HCT116 (cell line): ENCODE results near the gene ADGRG6. TPM values are rescaled to one million over a fixed set of nuclear protein-coding genes. Genes with fewer than 3 reads are reported as not detected.

Source experiments
- ATAC-seq: fragments of 200-7000 bp; cut with Tn5 transposase; 2 replicates; pipeline ENCODE4 v1.9.1; 2020; ENCODE audit warnings: mild to moderate bottlenecking, moderate library complexity
- BruUV-seq: library from RNA; stranded (reverse); fragments of 400-500 nt; replicated peaks from 2 replicates; lab custom pipeline; 2021; lab: Mats Ljungman, UMichigan
- CTCF ChIA-PET: fragments of 300-600 bp; sonication (Branson Sonifier 250); formaldehyde crosslinking; loops from one replicate; lab custom pipeline; 2021; ENCODE audit warnings: antibody characterized with exemption; lab: Charles Lee
- POLR2A ChIA-PET: fragments of 300-600, 350-600 bp; sonication (Branson Sonifier 250); formaldehyde crosslinking; loops from one replicate; lab custom pipeline; 2021; ENCODE audit warnings: antibody characterized with exemption; lab: Charles Lee
- RAD21 ChIA-PET, 2 experiments: fragments of 300-600 bp; sonication (Branson Sonifier 250); formaldehyde crosslinking; loops; one replicate each; lab custom pipeline; 2023; ENCODE audit warnings: low total read pairs in 2 of 2; ENCODE audit not compliant: uncharacterized antibody in 2 of 2, unreplicated experiment in 2 of 2, low non-redundant PET in 1 of 2; lab: Charles Lee
- DNase-seq: peaks from one replicate; pipeline ENCODE4 v3.0.0-alpha.2; 2010; ENCODE audit warnings: low read depth, low spot score
- H2AFZ ChIP-seq: fragments of 200-600 bp; shearing (Covaris generic), sonication (generic); 2 replicates; pipeline ENCODE4 v1.6.1; 2017; ENCODE audit warnings: low read depth, mixed run types, mixed read lengths, antibody characterized with exemption, low read length; ENCODE audit not compliant: poor library complexity, severe bottlenecking
- H3K27ac ChIP-seq: 2 replicates; pipeline ENCODE4 v1.5.1; 2012; ENCODE audit warnings: low read depth, low read length
- H3K27me3 ChIP-seq: fragments of 200-600 bp; sonication (generic); 2 replicates; pipeline ENCODE4 v1.6.1; 2016; ENCODE audit warnings: mixed run types, low read length, mixed read lengths; ENCODE audit not compliant: insufficient read depth
- H3K36me3 ChIP-seq, 2 experiments: fragments of 200-500 bp in 1 of 2; fragments of 200-600 bp in 1 of 2; sonication (Bioruptor generic) in 1 of 2; sonication (generic) in 1 of 2; 2 replicates each; pipeline versions ENCODE4 v1.5.1 to v1.6.1; 2014 to 2016; ENCODE audit warnings: low read length in 2 of 2, inconsistent platforms in 1 of 2, mixed read lengths in 1 of 2, mixed run types in 1 of 2; ENCODE audit not compliant: insufficient read depth in 2 of 2, control insufficient read depth in 1 of 2
- H3K4me1 ChIP-seq, 2 experiments: fragments of 200-600 bp in 1 of 2; sonication (generic) in 1 of 2; 2 replicates each; pipeline versions ENCODE4 v1.5.1 to v1.6.1; 2012 to 2017; ENCODE audit warnings: low read length in 2 of 2, inconsistent platforms in 1 of 2, mild to moderate bottlenecking in 1 of 2, mixed read lengths in 1 of 2, mixed run types in 1 of 2, moderate library complexity in 1 of 2; ENCODE audit not compliant: insufficient read depth in 2 of 2, control insufficient read depth in 1 of 2
- H3K4me2 ChIP-seq: fragments of 200-600 bp; sonication (generic); 2 replicates; pipeline ENCODE4 v1.6.1; 2017; ENCODE audit warnings: mixed run types, low read length, mixed read lengths
- H3K4me3 ChIP-seq, 2 experiments: fragments of 200-600 bp in 1 of 2; sonication (generic) in 1 of 2; replicated peaks in 1 of 2; 2 replicates each; pipeline ENCODE4 v1.5.1; 2011 to 2016; ENCODE audit warnings: low read length in 2 of 2, control low read depth in 1 of 2, low read depth in 1 of 2, mild to moderate bottlenecking in 1 of 2, mixed read lengths in 1 of 2, mixed run types in 1 of 2
- H3K79me2 ChIP-seq: fragments of 200-600 bp; sonication (generic); 2 replicates; pipeline ENCODE4 v1.6.1; 2017; ENCODE audit warnings: mild to moderate bottlenecking, mixed run types, low read length, moderate library complexity, mixed read lengths; ENCODE audit not compliant: insufficient read depth
- H3K9ac ChIP-seq: fragments of 200-600 bp; sonication (generic); 2 replicates; pipeline ENCODE4 v1.6.1; 2016; ENCODE audit warnings: low read length, mixed read lengths
- H3K9me2 ChIP-seq: fragments of 200-600 bp; sonication (generic), shearing (Covaris generic); 2 replicates; pipeline ENCODE4 v1.6.1; 2017; ENCODE audit warnings: mixed run types, mild to moderate bottlenecking, moderate library complexity; ENCODE audit not compliant: insufficient read depth
- H3K9me3 ChIP-seq, 2 experiments: fragments of 200-500 bp in 1 of 2; fragments of 200-600 bp in 1 of 2; sonication (Bioruptor generic) in 1 of 2; sonication (generic) in 1 of 2; 2 replicates each; pipeline ENCODE4 v1.6.1; 2014 to 2017; ENCODE audit warnings: low read length in 2 of 2, mixed read lengths in 2 of 2, inconsistent platforms in 1 of 2, low read depth in 1 of 2, mild to moderate bottlenecking in 1 of 2, mixed run types in 1 of 2, moderate library complexity in 1 of 2; ENCODE audit not compliant: control insufficient read depth in 1 of 2, insufficient read depth in 1 of 2
- H4K20me1 ChIP-seq: fragments of 200-600 bp; sonication (generic), shearing (Covaris generic); 2 replicates; pipeline ENCODE4 v1.6.1; 2017; ENCODE audit warnings: mixed run types, mild to moderate bottlenecking, moderate library complexity; ENCODE audit not compliant: insufficient read depth
- ATF3 ChIP-seq: IDR thresholded peaks from 2 replicates; pipeline ENCODE4 v1.6.1; 2012
- CBX3 ChIP-seq: IDR thresholded peaks from 2 replicates; pipeline ENCODE4 v1.6.1; 2012; ENCODE audit warnings: low read depth
- CEBPB ChIP-seq: IDR thresholded peaks from 2 replicates; pipeline ENCODE4 v1.6.1; 2012; ENCODE audit warnings: low read depth
- CTCF ChIP-seq, 3 experiments: fragments of 200-600 bp in 1 of 3; sonication (generic) in 1 of 3; IDR thresholded peaks in 2 of 3; conservative IDR thresholded peaks in 1 of 3; 2 replicates each; pipeline ENCODE4 v1.5.1; 2012 to 2017; ENCODE audit warnings: low read depth in 2 of 3, low read length in 2 of 3, antibody characterized with exemption in 1 of 3, borderline replicate concordance in 1 of 3, control low read depth in 1 of 3, mild to moderate bottlenecking in 1 of 3, mixed read lengths in 1 of 3, mixed run types in 1 of 3, moderate library complexity in 1 of 3; ENCODE audit not compliant: insufficient read depth in 1 of 3
- EGR1 ChIP-seq: IDR thresholded peaks from 2 replicates; pipeline ENCODE4 v1.6.1; 2012; ENCODE audit warnings: low read depth
- ELF1 ChIP-seq: IDR thresholded peaks from 2 replicates; pipeline ENCODE4 v1.6.1; 2012; ENCODE audit warnings: low read depth, borderline replicate concordance
- EZH2 ChIP-seq: fragments of 200-600 bp; sonication (generic); IDR thresholded peaks from 2 replicates; pipeline ENCODE4 v1.6.1; 2017; ENCODE audit warnings: antibody characterized with exemption, mixed run types
- EZH2phosphoT487 ChIP-seq: fragments of 200-600 bp; IDR thresholded peaks from 2 replicates; pipeline ENCODE4 v1.6.1; 2018; ENCODE audit warnings: antibody characterized with exemption, borderline replicate concordance
- FOSL1 ChIP-seq: IDR thresholded peaks from 2 replicates; pipeline ENCODE4 v1.6.1; 2012; ENCODE audit warnings: low read depth
- JUND ChIP-seq: IDR thresholded peaks from 2 replicates; pipeline ENCODE4 v1.6.1; 2012
- POLR2A ChIP-seq: IDR thresholded peaks from 2 replicates; pipeline ENCODE4 v1.7.0; 2011; ENCODE audit warnings: borderline replicate concordance; ENCODE audit not compliant: insufficient read depth, insufficient read length; ENCODE audit errors: extremely low read depth
- POLR2AphosphoS5 ChIP-seq: IDR thresholded peaks from 2 replicates; pipeline ENCODE4 v1.6.1; 2011; ENCODE audit warnings: mild to moderate bottlenecking, low read depth, low read length, moderate library complexity
- REST ChIP-seq: IDR thresholded peaks from 2 replicates; pipeline ENCODE4 v1.6.1; 2012; ENCODE audit warnings: low read depth
- SIN3A ChIP-seq: IDR thresholded peaks from 2 replicates; pipeline ENCODE4 v1.6.1; 2012; ENCODE audit warnings: low read depth
- SP1 ChIP-seq: IDR thresholded peaks from 2 replicates; pipeline ENCODE4 v1.6.1; 2012; ENCODE audit warnings: low read depth
- SRF ChIP-seq: IDR thresholded peaks from 2 replicates; pipeline ENCODE4 v1.6.1; 2012; ENCODE audit warnings: low read depth
- TCF7L2 ChIP-seq: IDR thresholded peaks from 2 replicates; pipeline ENCODE4 v1.7.0; 2011; ENCODE audit warnings: borderline replicate concordance, inconsistent platforms; ENCODE audit not compliant: insufficient read depth, insufficient read length; ENCODE audit errors: extremely low read depth
- YY1 ChIP-seq: IDR thresholded peaks from 2 replicates; pipeline ENCODE4 v1.6.1; 2011; ENCODE audit warnings: low read length, low read depth, moderate library complexity, mild to moderate bottlenecking; ENCODE audit not compliant: insufficient replicate concordance; ENCODE audit errors: extremely low read depth
- ZNF274 ChIP-seq: fragments of 200-500 bp; sonication (Bioruptor generic); IDR thresholded peaks from 2 replicates; pipeline ENCODE4 v1.6.1; 2014; ENCODE audit warnings: mild to moderate bottlenecking, low read depth, low read length, inconsistent platforms
- intact Hi-C: fragments of 100-400 bp; cut with micrococcal nuclease; formaldehyde crosslinking; loops from 2 replicates; pipeline ENCODE4 v1.10.0; 2022
- total RNA-seq: library from RNA; stranded (reverse); gene quantifications from one replicate; pipeline ENCODE4 v1.2.1, GENCODE V29; 2021; ENCODE audit not compliant: unreplicated experiment

The ADGRG6 gene
- total RNA-seq, 1 experiment from 2014 or later = 67.9 TPM

GRCh38 chr6:142355520-142356174, 53.8 kb downstream of the ADGRG6 start:
- Histone ChIP-seq H3K27ac (peak overlapping the region; percentile 8; the same call in 1 of the 2 replicates), H3K9ac (no peak overlapping the region), H4K20me1 (no peaks in the 10 kb centered on the region), H3K79me2 (peaks cover 7% of the 10 kb centered on the region; the same call in 1 of the 2 replicates), H3K36me3 (no peaks in the 10 kb centered on the region), H3K4me2 (peak overlapping the region; percentile 34; the same call in 1 of the 2 replicates), H3K4me1 (peaks cover 17 to 41% of the 10 kb centered on the region in 2 experiments; a peak in 3 of 4 replicates)
- ChIA-PET POLR2A (no interaction called here), CTCF (interaction anchor here (1.2 kb wide), 1 partner anchor 119 kb away, joined by 3 read pairs; no protein-coding TSS in a partner anchor)
- ATAC-seq = peak; percentile 55
- BruUV-seq = no TSS peak
- TF ChIP-seq EZH2phosphoT487 (no peak), YY1 (no peak), CBX3 (no peak), SIN3A (no peak), CTCF (IDR thresholded peaks at IDR 0.05 in 2 of 3, conservative IDR thresholded peaks at IDR 0.05 in 1 of 3; ENCODE audit: borderline replicate concordance in 1 of 3, insufficient read depth in 1 of 3, low read depth in 2 of 3, low read length in 2 of 3) (no peak), REST (no peak), POLR2A (no peak), POLR2AphosphoS5 (no peak), JUND (no peak), ELF1 (no peak), ZNF274 (no peak), EGR1 (no peak), SP1 (no peak), EZH2 (no peak), ATF3 (no peak), SRF (no peak), FOSL1 (no peak), TCF7L2 (no peak), CEBPB (no peak)
- TF ChIP-seq, all 23 proteins: peak for 0
- RAD21 ChIA-PET = no interaction called here
- Histone ChIP-seq H2AFZ (no peak overlapping the region), H3K9me2 (no peaks in the 10 kb centered on the region), H3K4me3 (no peak overlapping the region), H3K27me3 (no peaks in the 10 kb centered on the region), H3K9me3 (no peaks in the 10 kb centered on the region; a peak in 1 of 4 replicates)
- intact Hi-C loops = no loop called here
- no peak for DNase-seq
